Mesenchymal stem cell (in vitro differentiated cells and primary cell): ENCODE results near the gene EFCAB6.

ENCODE experiments used
- DNase-seq: peaks from one replicate; pipeline ENCODE4 v3.0.0-alpha.2; 2013
- H2AFZ ChIP-seq: one replicate; pipeline ENCODE4 v1.6.1; 2013; ENCODE audit warnings: low read depth, mild to moderate bottlenecking, control low read depth, inconsistent platforms, low read length, moderate library complexity
- H2AK5ac ChIP-seq: 2 replicates; pipeline ENCODE4 v1.6.1; 2013; ENCODE audit warnings: low read length, moderate library complexity, mild to moderate bottlenecking, inconsistent platforms; ENCODE audit not compliant: severe bottlenecking
- H2BK120ac ChIP-seq: one replicate; pipeline ENCODE4 v1.6.1; 2013; ENCODE audit warnings: low read depth, mild to moderate bottlenecking, inconsistent platforms, low read length, moderate library complexity
- H2BK12ac ChIP-seq, 2 experiments: one replicate each; pipeline ENCODE4 v1.6.1; 2013; ENCODE audit warnings: inconsistent platforms in 2 of 2, low read length in 2 of 2, mild to moderate bottlenecking in 2 of 2, moderate library complexity in 2 of 2, control low read depth in 1 of 2
- H2BK15ac ChIP-seq: one replicate; pipeline ENCODE4 v1.6.1; 2013; ENCODE audit warnings: mild to moderate bottlenecking, low read depth, inconsistent platforms; ENCODE audit not compliant: poor library complexity, severe bottlenecking
- H2BK5ac ChIP-seq: 2 replicates; pipeline ENCODE4 v1.6.1; 2013; ENCODE audit warnings: low read depth, mild to moderate bottlenecking, low read length, control low read depth, inconsistent platforms; ENCODE audit not compliant: poor library complexity, severe bottlenecking
- H3K14ac ChIP-seq, 2 experiments: one replicate each; pipeline ENCODE4 v1.6.1; 2013; ENCODE audit warnings: inconsistent platforms in 2 of 2, low read length in 2 of 2, control low read depth in 1 of 2, mild to moderate bottlenecking in 1 of 2, moderate library complexity in 1 of 2
- H3K18ac ChIP-seq, 2 experiments: one replicate each; pipeline ENCODE4 v1.6.1; 2013; ENCODE audit warnings: inconsistent platforms in 2 of 2, low read length in 2 of 2, control low read depth in 1 of 2, low read depth in 1 of 2, mild to moderate bottlenecking in 1 of 2
- H3K23ac ChIP-seq, 2 experiments: one replicate each; pipeline ENCODE4 v1.6.1; 2013; ENCODE audit warnings: inconsistent platforms in 2 of 2, low read length in 2 of 2, mild to moderate bottlenecking in 2 of 2, moderate library complexity in 2 of 2, control low read depth in 1 of 2
- H3K27ac ChIP-seq: 2 replicates; pipeline ENCODE4 v1.5.1; 2013; ENCODE audit warnings: mild to moderate bottlenecking, moderate library complexity, low read length, control low read depth, inconsistent platforms; ENCODE audit not compliant: poor library complexity, severe bottlenecking
- H3K27me3 ChIP-seq, 2 experiments: 2 replicates each; pipeline versions ENCODE4 v1.6.1 to v1.7.0; 2013; ENCODE audit warnings: low read length in 2 of 2, mild to moderate bottlenecking in 2 of 2, moderate library complexity in 2 of 2, control low read depth in 1 of 2, inconsistent platforms in 1 of 2; ENCODE audit not compliant: control insufficient read depth in 1 of 2, insufficient read depth in 1 of 2
- H3K36me3 ChIP-seq, 2 experiments: 2 replicates each; pipeline versions ENCODE4 v1.6.1 to v1.7.0; 2013; ENCODE audit warnings: low read length in 2 of 2, control low read depth in 1 of 2, inconsistent platforms in 1 of 2, low read depth in 1 of 2, mild to moderate bottlenecking in 1 of 2; ENCODE audit not compliant: insufficient read depth in 2 of 2, control insufficient read depth in 1 of 2
- H3K4ac ChIP-seq, 2 experiments: one replicate each; pipeline ENCODE4 v1.6.1; 2013; ENCODE audit warnings: inconsistent platforms in 2 of 2, low read length in 2 of 2, mild to moderate bottlenecking in 2 of 2, moderate library complexity in 2 of 2, control low read depth in 1 of 2, low read depth in 1 of 2
- H3K4me1 ChIP-seq: 2 replicates; pipeline ENCODE4 v1.6.1; 2013; ENCODE audit warnings: low read depth, low read length, control low read depth; ENCODE audit not compliant: control insufficient read depth, insufficient read depth
- H3K4me2 ChIP-seq: 2 replicates; pipeline ENCODE4 v1.6.1; 2013; ENCODE audit warnings: low read length, mild to moderate bottlenecking, inconsistent platforms; ENCODE audit not compliant: poor library complexity, severe bottlenecking
- H3K4me3 ChIP-seq, 2 experiments: 2 replicates each; pipeline versions ENCODE4 v1.5.1 to v1.7.0; 2013; ENCODE audit warnings: low read length in 2 of 2, mild to moderate bottlenecking in 2 of 2, control low read depth in 1 of 2, low read depth in 1 of 2; ENCODE audit not compliant: insufficient read depth in 1 of 2
- H3K79me1 ChIP-seq: replicated peaks from 2 replicates; pipeline ENCODE4 v1.6.1; 2013; ENCODE audit warnings: mild to moderate bottlenecking, control low read depth, low read length, inconsistent platforms; ENCODE audit not compliant: poor library complexity, severe bottlenecking
- H3K9ac ChIP-seq: 2 replicates; pipeline ENCODE4 v1.7.0; 2013; ENCODE audit warnings: mild to moderate bottlenecking, low read length, moderate library complexity
- H3K9me3 ChIP-seq: 2 replicates; pipeline ENCODE4 v1.7.0; 2013; ENCODE audit warnings: mild to moderate bottlenecking, low read length; ENCODE audit not compliant: control insufficient read depth
- H4K8ac ChIP-seq: one replicate; pipeline ENCODE4 v1.6.1; 2013; ENCODE audit warnings: inconsistent platforms, mild to moderate bottlenecking, low read length, moderate library complexity
- H4K91ac ChIP-seq: one replicate; pipeline ENCODE4 v1.6.1; 2013; ENCODE audit warnings: mild to moderate bottlenecking, low read length, inconsistent platforms
- WGBS: methylation state at CpG from one replicate; pipeline ENCODE4 v1.1.7; 2013; ENCODE audit warnings: mixed read lengths; 5-methylcytosine and 5-hydroxymethylcytosine counted together

EFCAB6 gene

DNA sequence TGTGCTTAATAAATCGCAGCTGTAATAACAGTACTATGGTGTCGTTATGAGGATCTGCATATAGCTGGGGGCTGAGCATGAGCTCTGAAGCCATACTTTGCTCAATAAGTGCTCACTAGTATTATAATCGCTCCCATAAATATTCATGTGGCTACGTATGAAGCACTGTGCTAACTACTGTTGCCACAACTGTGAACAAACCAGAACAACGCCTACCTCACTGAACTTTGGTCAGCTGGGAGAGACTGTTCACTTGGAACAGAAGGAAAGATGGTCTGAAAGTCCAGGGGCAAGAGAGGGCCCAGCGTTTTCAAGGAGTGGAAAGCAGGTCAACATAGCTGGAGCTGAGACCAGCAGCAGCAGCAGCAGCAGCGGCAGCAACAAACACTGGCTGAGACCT is 141.6 kb downstream of the EFCAB6 start:
- H3K18ac ChIP-seq, result no peak overlapping the region
- no peaks in the 10 kb centered on the region for H3K4me1 ChIP-seq
- no peak overlapping the region for H3K4me3 ChIP-seq
- peaks cover 0 to 3% of the 10 kb centered on the region in 2 experiments for H3K27me3 ChIP-seq
- no peak overlapping the region for H3K27ac ChIP-seq
- H3K36me3 ChIP-seq, result no peaks in the 10 kb centered on the region
- no peak overlapping the region for H3K4me2 ChIP-seq
- H3K79me1 ChIP-seq, result no peaks in the 10 kb centered on the region
- H4K8ac ChIP-seq, result no peak overlapping the region
- H2BK15ac ChIP-seq, result no peak overlapping the region
- H4K91ac ChIP-seq, result no peak overlapping the region
- no peaks in the 10 kb centered on the region for H3K9me3 ChIP-seq
- WGBS, result 76% methylated on average over 6 of the region's 7 CpGs
- H3K14ac ChIP-seq, result no peak overlapping the region
- no peak overlapping the region for H3K9ac ChIP-seq
- H2AK5ac ChIP-seq, result no peak overlapping the region
- H2BK5ac ChIP-seq, result no peak overlapping the region
- H3K23ac ChIP-seq, result no peak overlapping the region
- H2AFZ ChIP-seq, result no peak overlapping the region
- no peak for DNase-seq
- H3K4ac ChIP-seq, result no peak overlapping the region
- no peak overlapping the region for H2BK120ac ChIP-seq
- H2BK12ac ChIP-seq, result no peak overlapping the region

DNA sequence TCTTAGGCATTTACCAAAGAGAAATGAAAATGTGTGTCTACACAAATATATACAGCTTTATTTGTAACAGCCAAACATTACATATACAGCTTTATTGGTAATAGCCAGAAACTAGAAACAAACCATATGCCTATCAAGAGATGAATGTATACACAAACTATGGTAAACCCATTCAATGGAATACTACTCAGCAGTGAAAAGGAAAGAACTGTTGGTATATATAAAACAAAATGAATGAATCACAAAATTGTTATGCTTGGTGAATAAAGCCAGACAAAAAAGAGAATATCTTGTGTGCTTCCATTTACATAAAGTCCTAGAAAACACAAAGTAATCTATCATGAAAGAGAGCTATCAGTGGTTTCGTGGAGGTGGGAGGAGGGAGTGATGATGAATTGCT is 142.9 kb downstream of the EFCAB6 start:
- H3K14ac ChIP-seq, result no peak overlapping the region
- H3K4ac ChIP-seq, result no peak overlapping the region
- H3K9me3 ChIP-seq, result no peaks in the 10 kb centered on the region
- H2BK120ac ChIP-seq, result no peak overlapping the region
- no peak overlapping the region for H2AK5ac ChIP-seq
- H3K4me2 ChIP-seq, result no peak overlapping the region
- peaks cover 0 to 3% of the 10 kb centered on the region in 2 experiments for H3K27me3 ChIP-seq
- no peak overlapping the region for H3K27ac ChIP-seq
- H3K4me3 ChIP-seq, result no peak overlapping the region
- no peak for DNase-seq
- no peak overlapping the region for H3K23ac ChIP-seq
- H3K18ac ChIP-seq, result no peak overlapping the region
- no peaks in the 10 kb centered on the region for H3K36me3 ChIP-seq
- no peak overlapping the region for H4K91ac ChIP-seq
- no peak overlapping the region for H4K8ac ChIP-seq
- H2BK5ac ChIP-seq, result no peak overlapping the region
- no peak overlapping the region for H2BK15ac ChIP-seq
- H3K4me1 ChIP-seq, result no peaks in the 10 kb centered on the region
- no peak overlapping the region for H2AFZ ChIP-seq
- no peak overlapping the region for H3K9ac ChIP-seq
- WGBS, result 67% methylated on average over 1 of the region's 1 CpG
- H2BK12ac ChIP-seq, result no peak overlapping the region
- no peaks in the 10 kb centered on the region for H3K79me1 ChIP-seq

DNA sequence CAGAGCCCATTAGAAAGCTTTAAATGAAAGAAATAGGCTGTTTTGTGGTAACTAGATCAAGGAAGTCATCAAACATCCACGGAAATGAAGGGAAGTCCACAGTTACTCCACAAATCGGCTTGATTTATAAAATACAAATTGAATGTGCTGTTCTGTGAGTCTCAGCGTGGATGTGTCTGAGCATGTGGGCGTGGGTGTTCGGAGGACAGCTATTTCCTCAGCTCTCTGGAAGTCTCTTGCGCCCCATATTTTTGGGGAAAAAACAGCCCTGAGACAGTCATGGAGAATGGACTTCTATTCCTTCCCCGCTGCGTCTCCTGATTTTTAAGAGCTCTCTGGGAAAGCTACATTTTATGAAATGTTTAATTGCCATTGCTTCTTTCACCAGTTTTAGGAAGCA is 144.4 kb downstream of the EFCAB6 start:
- no peaks in the 10 kb centered on the region for H3K9me3 ChIP-seq
- H2BK5ac ChIP-seq, result no peak overlapping the region
- H3K14ac ChIP-seq, result no peak overlapping the region
- H3K79me1 ChIP-seq, result no peaks in the 10 kb centered on the region
- no peak overlapping the region for H2BK12ac ChIP-seq
- H3K4me1 ChIP-seq, result no peaks in the 10 kb centered on the region
- no peak overlapping the region for H2BK15ac ChIP-seq
- H4K8ac ChIP-seq, result no peak overlapping the region
- no peak overlapping the region for H3K27ac ChIP-seq
- H2AK5ac ChIP-seq, result no peak overlapping the region
- no peak for DNase-seq
- H3K36me3 ChIP-seq, result no peaks in the 10 kb centered on the region
- no peak overlapping the region for H2BK120ac ChIP-seq
- no peak overlapping the region for H3K23ac ChIP-seq
- H3K18ac ChIP-seq, result no peak overlapping the region
- H3K4me2 ChIP-seq, result no peak overlapping the region
- no peak overlapping the region for H4K91ac ChIP-seq
- H3K4me3 ChIP-seq, result no peak overlapping the region
- 75% methylated on average over 8 of the region's 8 CpGs for WGBS
- H3K9ac ChIP-seq, result no peak overlapping the region
- no peak overlapping the region for H2AFZ ChIP-seq
- H3K27me3 ChIP-seq, result peaks cover 0 to 3% of the 10 kb centered on the region in 2 experiments
- no peak overlapping the region for H3K4ac ChIP-seq

DNA sequence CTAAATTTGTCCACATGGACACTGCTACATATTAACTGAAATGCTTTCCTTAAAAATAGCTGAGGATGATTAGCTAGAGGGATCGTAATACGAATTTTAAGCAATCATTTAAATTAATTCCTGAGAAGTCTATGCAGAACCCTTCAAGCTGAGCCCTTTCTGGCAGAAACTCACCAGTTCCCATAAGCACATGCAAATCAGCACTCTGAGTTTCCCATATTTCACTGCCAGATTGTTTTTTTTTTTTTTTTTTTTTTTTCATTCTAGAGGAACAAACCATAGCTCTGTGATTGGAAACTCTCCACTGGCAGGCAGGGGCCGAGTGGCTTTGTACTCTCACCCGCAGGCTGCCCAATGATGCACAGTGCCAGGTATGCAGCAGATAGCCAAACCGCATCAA is 145.6 kb downstream of the EFCAB6 start:
- no peak overlapping the region for H3K9ac ChIP-seq
- no peak overlapping the region for H2AK5ac ChIP-seq
- no peaks in the 10 kb centered on the region for H3K9me3 ChIP-seq
- no peak overlapping the region for H3K4ac ChIP-seq
- WGBS, result 90% methylated on average over 4 of the region's 5 CpGs
- H4K91ac ChIP-seq, result no peak overlapping the region
- H2BK5ac ChIP-seq, result no peak overlapping the region
- no peak overlapping the region for H3K27ac ChIP-seq
- no peaks in the 10 kb centered on the region for H3K79me1 ChIP-seq
- H3K18ac ChIP-seq, result no peak overlapping the region
- H2BK15ac ChIP-seq, result no peak overlapping the region
- no peak for DNase-seq
- H3K4me3 ChIP-seq, result no peak overlapping the region
- H2AFZ ChIP-seq, result no peak overlapping the region
- no peak overlapping the region for H3K14ac ChIP-seq
- no peak overlapping the region for H3K23ac ChIP-seq
- no peak overlapping the region for H3K4me2 ChIP-seq
- H3K27me3 ChIP-seq, result peaks cover 0 to 3% of the 10 kb centered on the region in 2 experiments
- H3K4me1 ChIP-seq, result no peaks in the 10 kb centered on the region
- H4K8ac ChIP-seq, result no peak overlapping the region
- H2BK120ac ChIP-seq, result no peak overlapping the region
- H3K36me3 ChIP-seq, result no peaks in the 10 kb centered on the region
- no peak overlapping the region for H2BK12ac ChIP-seq
